Suprapubic skin (tissue), 4 donors: ENCODE measurements around the gene LTBR. TPM values are rescaled to one million over a fixed set of nuclear protein-coding genes. Genes with fewer than 3 reads are reported as not detected.

ENCODE experiments used
- DNase-seq, 2 donors: peaks; one replicate each; pipeline ENCODE4 v3.0.0-alpha.2; 2019; ENCODE audit warnings: low spot score in 2 of 2
- H3K27ac ChIP-seq: fragments of 200-600 bp; sonication (generic); one replicate; pipeline ENCODE4 v1.5.1; 2019
- H3K27me3 ChIP-seq: fragments of 200-600 bp; sonication (generic); one replicate; pipeline ENCODE4 v1.5.1; 2019
- H3K36me3 ChIP-seq: fragments of 200-600 bp; sonication (generic); one replicate; pipeline ENCODE4 v1.5.1; 2019
- H3K4me1 ChIP-seq: fragments of 200-600 bp; sonication (generic); one replicate; pipeline ENCODE4 v1.5.1; 2019
- H3K4me3 ChIP-seq: fragments of 200-600 bp; sonication (generic); one replicate; pipeline ENCODE4 v1.5.1; 2019; ENCODE audit warnings: mild to moderate bottlenecking
- H3K9me3 ChIP-seq: fragments of 200-600 bp; sonication (generic); one replicate; pipeline ENCODE4 v1.5.1; 2019
- EP300 ChIP-seq: sonication (generic); formaldehyde crosslinking; IDR thresholded peaks from one replicate; pipeline ENCODE4 v1.6.1; 2017; ENCODE audit warnings: antibody characterized with exemption
- POLR2A ChIP-seq, 2 donors: fragments of 450-650 bp; IDR thresholded peaks; one replicate each; pipeline ENCODE4 v1.6.1; 2017; ENCODE audit warnings: antibody characterized with exemption in 2 of 2, mild to moderate bottlenecking in 2 of 2, moderate library complexity in 2 of 2
- POLR2AphosphoS5 ChIP-seq, 3 donors: sonication (generic); formaldehyde crosslinking; IDR thresholded peaks; one replicate each; pipeline ENCODE4 v1.6.1; 2017; ENCODE audit warnings: antibody characterized with exemption in 3 of 3
- WGBS: methylation state at CpG from one replicate; pipeline ENCODE4 v1.1.5; 2018; 5-methylcytosine and 5-hydroxymethylcytosine counted together
- total RNA-seq, 4 donors: library from RNA; depleted of rRNA; stranded (reverse); fragments of >200 nt; gene quantifications; one replicate each; pipeline ENCODE4 v1.1.0, GENCODE V29; 2016
- TF ChIP-seq, protein P1 (sequence below), 2 donors: fragments of 200-600 bp in 1 of 2; fragments of 450-650 bp in 1 of 2; sonication (generic) in 1 of 2; IDR thresholded peaks; one replicate each; pipeline ENCODE4 v1.5.1; 2016 to 2019; ENCODE audit warnings: antibody characterized with exemption in 2 of 2, mild to moderate bottlenecking in 1 of 2, moderate library complexity in 1 of 2

Gene LTBR
- total RNA-seq: 100 to 1,000 TPM; 157 to 297 (median 204) TPM

DNA sequence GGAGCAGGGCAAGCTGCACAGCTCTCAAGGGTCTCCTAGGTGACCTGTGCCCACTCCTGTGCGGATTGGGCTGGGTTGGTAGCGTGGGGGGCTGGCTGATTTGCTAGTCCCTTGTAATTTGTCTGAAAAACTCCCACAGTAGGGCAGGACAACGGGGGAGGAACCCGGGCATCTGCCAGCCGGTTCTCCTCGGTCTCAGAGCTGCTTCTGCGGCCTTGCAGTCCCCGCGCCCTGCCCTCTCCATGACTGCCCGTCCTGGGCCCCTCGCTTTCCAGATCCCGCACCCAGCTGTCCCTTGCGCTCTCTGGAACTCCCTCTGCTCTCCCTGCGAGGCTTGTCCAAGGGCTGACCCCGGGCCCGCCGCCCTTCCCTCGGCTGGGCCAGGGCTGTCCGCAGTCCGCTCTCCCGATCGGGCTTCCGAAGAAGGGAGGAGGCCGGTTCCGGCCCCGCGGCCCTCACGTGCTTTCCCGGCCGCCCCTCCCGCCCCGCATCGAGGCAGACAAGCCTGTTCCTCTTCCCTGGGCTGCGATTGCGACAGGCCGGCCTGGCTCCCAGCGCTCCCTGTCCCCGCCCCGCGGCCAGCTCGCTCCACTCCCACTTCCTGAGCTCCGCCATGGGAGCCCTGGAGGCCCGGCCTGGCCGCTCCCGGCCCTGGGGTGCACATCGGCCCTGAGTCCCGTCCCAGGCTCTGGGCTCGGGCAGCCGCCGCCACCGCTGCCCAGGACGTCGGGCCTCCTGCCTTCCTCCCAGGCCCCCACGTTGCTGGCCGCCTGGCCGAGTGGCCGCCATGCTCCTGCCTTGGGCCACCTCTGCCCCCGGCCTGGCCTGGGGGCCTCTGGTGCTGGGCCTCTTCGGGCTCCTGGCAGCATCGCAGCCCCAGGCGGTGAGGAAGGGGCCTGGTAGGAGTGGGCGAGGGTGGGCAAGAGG lies at the start of gene LTBR:
Gene LTBR (plus strand): TSS at position 591 of the 927 bp plus-strand sequence. CDS start 197 bp downstream, at position 788.
- WGBS: 13% methylated on average over 10 of the region's 62 CpGs
- peak; percentile 98 to 99 for DNase-seq
- Histone ChIP-seq H3K4me3 (peak within 1 kb of the TSS; percentile 73), H3K9me3 (no peaks in the 10 kb centered on the region), H3K27me3 (no peaks in the 10 kb centered on the region), H3K4me1 (peaks cover 68% of the 10 kb centered on the region), H3K36me3 (peaks cover 27% of the 10 kb centered on the region), H3K27ac (peak within 1 kb of the TSS; percentile 91)
- no peak for TF ChIP-seq EP300
- TF ChIP-seq POLR2A (IDR thresholded peaks at IDR 0.05): peak; percentile 25 to 61
- TF ChIP-seq, protein P1, sequence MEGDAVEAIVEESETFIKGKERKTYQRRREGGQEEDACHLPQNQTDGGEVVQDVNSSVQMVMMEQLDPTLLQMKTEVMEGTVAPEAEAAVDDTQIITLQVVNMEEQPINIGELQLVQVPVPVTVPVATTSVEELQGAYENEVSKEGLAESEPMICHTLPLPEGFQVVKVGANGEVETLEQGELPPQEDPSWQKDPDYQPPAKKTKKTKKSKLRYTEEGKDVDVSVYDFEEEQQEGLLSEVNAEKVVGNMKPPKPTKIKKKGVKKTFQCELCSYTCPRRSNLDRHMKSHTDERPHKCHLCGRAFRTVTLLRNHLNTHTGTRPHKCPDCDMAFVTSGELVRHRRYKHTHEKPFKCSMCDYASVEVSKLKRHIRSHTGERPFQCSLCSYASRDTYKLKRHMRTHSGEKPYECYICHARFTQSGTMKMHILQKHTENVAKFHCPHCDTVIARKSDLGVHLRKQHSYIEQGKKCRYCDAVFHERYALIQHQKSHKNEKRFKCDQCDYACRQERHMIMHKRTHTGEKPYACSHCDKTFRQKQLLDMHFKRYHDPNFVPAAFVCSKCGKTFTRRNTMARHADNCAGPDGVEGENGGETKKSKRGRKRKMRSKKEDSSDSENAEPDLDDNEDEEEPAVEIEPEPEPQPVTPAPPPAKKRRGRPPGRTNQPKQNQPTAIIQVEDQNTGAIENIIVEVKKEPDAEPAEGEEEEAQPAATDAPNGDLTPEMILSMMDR (IDR thresholded peaks at IDR 0.05): peak in 1 of 2 donors; percentile 7
- TF ChIP-seq POLR2AphosphoS5 (IDR thresholded peaks at IDR 0.05): peak; percentile 80 to 98 (median 97)

DNA sequence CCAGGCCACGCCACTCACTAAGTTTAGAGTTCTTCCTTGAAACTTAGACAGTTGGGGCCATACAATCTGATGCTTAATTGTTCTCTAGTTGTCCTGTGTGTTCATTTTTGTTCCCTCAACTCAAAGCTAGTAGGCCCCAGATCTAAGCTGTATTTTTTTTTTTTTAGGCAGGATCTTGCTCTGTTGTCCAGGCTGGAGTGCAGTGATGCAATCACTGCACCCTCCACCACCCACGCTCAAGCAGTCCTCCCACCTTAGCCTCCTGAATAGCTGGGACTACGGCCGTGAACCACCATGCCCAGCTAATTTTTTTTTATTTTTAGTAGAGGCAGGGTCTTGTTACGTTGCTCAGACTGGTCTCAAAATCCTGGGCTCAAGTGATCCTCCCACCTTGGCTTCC lies 49.6 kb upstream of the LTBR start:
- 55% methylated on average over 5 of the region's 5 CpGs for WGBS
- peak overlapping the region; percentile 92 for H3K4me3 ChIP-seq
- peaks cover 74% of the 10 kb centered on the region for H3K4me1 ChIP-seq

DNA sequence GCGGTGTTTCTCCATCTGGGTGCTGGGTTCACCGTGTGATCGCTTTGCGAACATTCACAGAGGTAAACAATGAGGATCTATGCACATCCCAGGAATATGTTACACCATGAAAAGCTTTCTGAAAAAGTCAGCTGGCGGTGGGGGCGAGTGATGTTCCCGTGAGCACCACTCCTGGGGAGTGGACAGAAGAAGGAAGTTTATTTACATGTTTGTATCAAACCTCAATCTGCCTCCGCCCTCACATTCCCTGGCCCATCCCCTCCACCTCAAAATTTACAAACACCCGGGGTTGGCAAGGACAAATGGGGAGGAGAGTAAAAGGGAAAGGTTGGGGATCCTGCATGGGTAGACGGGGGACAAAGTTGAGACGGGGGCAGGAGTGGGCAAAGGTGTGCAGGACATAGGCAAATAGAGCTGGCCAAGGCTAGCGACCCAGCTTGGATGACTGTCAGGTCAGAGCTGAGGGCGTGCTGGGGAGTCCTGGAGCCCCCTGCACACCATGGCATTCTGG lies 49.0 kb upstream of the LTBR start:
- peak in 1 of 2 donors; percentile 76 for DNase-seq
- TF ChIP-seq, protein P1 (IDR thresholded peaks at IDR 0.05): no peak
- H3K9me3 ChIP-seq: no peaks in the 10 kb centered on the region
- WGBS: 19% methylated on average over 13 of the region's 13 CpGs
- H3K36me3 ChIP-seq: peaks cover 42% of the 10 kb centered on the region
- peak overlapping the region; percentile 92 for H3K4me3 ChIP-seq
- peak overlapping the region; percentile 99 for H3K27ac ChIP-seq
- H3K4me1 ChIP-seq: peaks cover 77% of the 10 kb centered on the region
- H3K27me3 ChIP-seq: no peaks in the 10 kb centered on the region

More for the DNA sequence above, 49.6 kb upstream of the LTBR start:
- no peaks in the 10 kb centered on the region for H3K27me3 ChIP-seq
- H3K36me3 ChIP-seq: peaks cover 48% of the 10 kb centered on the region
- H3K9me3 ChIP-seq: no peaks in the 10 kb centered on the region
- peak overlapping the region; percentile 99 for H3K27ac ChIP-seq
- DNase-seq: no peak
- no peak for TF ChIP-seq POLR2AphosphoS5 (IDR thresholded peaks at IDR 0.05)
- TF ChIP-seq, protein P1 (IDR thresholded peaks at IDR 0.05): no peak
- TF ChIP-seq EP300: no peak
- no peak for TF ChIP-seq POLR2A (IDR thresholded peaks at IDR 0.05)

DNA sequence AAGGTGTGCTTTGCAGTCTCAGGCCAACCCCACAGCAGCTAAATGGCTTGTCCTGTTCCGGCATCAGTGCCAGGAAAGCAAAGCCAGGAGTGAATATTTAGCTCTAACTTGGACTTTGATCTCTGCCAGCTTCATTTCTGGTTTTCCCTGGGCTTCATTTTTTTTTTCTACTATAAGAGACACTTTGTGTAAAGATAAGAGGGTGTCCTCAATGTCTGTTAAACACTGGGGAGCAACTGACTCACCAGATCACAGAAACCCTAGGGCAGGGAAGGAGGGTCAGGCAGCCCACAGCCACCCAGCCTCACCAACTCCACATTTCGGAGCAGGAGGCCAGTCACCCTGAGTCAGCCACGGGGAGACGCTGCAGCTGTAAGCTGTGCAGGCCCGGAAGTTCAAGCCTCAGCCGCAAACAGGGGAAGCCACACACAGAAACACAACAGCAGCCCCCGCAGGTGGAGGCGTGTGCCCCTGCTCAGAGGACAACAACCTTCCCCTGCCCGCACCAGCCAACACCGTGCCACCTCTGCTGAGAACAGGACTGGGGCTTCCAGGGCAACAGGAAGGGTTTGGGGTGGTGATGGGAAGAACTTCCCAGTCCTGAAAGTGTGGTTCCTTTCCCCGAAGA lies 48.4 kb upstream of the LTBR start:
- Histone ChIP-seq H3K27ac (peak overlapping the region; percentile 99), H3K27me3 (no peaks in the 10 kb centered on the region), H3K4me1 (peaks cover 81% of the 10 kb centered on the region), H3K9me3 (no peaks in the 10 kb centered on the region), H3K36me3 (peaks cover 36% of the 10 kb centered on the region), H3K4me3 (peak overlapping the region; percentile 92)
- WGBS: 2% methylated on average over 11 of the region's 11 CpGs
- peak in 1 of 2 donors; percentile 90 for DNase-seq
- TF ChIP-seq EP300 (no peak), POLR2A (IDR thresholded peaks at IDR 0.05) (peak in 1 of 2 donors; percentile 14), POLR2AphosphoS5 (IDR thresholded peaks at IDR 0.05) (peak in 2 of 3 donors; percentile 13 to 34)
- TF ChIP-seq, protein P1 (IDR thresholded peaks at IDR 0.05): peak in 1 of 2 donors; percentile 51
